ENCODE data around the gene CEACAM6. TPM values are rescaled to one million over a fixed set of nuclear protein-coding genes. Genes with fewer than 3 reads are reported as not detected.

CEACAM6 gene
- total RNA-seq, 2 experiments from 2014 or later, result not detected

DNA sequence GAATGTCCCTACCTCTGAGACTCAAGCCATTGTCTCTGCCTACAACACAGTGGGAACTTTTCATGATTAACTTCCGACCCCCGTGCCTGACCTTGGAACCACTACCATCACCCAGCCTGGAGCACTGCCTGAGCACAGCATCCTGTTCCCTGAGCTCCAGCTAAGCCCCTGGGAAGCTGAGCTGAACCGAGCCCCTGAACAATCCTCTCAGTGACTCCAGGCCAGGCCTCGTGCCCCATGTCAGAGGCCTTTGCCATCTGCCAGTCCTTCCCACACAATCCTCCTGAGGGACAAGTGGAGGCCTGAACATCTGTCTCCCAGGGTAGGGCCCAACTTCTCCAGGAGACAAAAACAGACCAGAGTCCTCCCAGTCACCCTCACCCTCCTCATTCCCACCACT is 58.6 kb downstream of the CEACAM6 start:
- POLR2A ChIA-PET, result no interaction called here

DNA sequence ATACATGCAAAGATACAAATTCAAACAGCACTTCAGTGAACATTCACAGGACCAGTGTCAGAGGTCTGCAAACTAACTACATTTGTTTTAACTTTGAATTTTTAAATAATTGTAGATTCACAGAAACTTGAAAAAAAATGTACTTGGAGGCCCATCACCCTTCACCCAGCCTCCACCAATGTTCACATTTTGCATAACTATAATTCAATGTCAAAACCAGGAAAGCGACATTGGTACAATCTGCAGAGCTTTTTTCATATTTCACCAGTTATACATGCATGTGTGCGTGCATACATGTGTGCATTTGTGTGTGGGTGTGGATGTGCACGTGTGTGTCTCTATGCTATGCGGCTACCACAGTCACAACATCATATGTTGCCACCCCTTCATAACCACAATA is 60.0 kb downstream of the CEACAM6 start:
- no peaks in the 10 kb centered on the region for H3K9me3 ChIP-seq (ENCODE audit: control insufficient read depth in 1 of 2, insufficient read depth in 1 of 2, low read length in 2 of 2)
- H3K9me3 Mint-ChIP-seq, result no peaks in the 10 kb centered on the region
- H3K4me1 ChIP-seq (ENCODE audit: insufficient read depth, low read length), result peaks cover 10% of the 10 kb centered on the region
- peaks cover 0 to 4% of the 10 kb centered on the region in 2 experiments for H3K27me3 ChIP-seq (ENCODE audit: control insufficient read depth in 1 of 2, insufficient read depth in 2 of 2, low read length in 2 of 2)
- intact Hi-C loops (cut with DNase I, micrococcal nuclease), result no loop called here
- TF ChIP-seq, protein P1, sequence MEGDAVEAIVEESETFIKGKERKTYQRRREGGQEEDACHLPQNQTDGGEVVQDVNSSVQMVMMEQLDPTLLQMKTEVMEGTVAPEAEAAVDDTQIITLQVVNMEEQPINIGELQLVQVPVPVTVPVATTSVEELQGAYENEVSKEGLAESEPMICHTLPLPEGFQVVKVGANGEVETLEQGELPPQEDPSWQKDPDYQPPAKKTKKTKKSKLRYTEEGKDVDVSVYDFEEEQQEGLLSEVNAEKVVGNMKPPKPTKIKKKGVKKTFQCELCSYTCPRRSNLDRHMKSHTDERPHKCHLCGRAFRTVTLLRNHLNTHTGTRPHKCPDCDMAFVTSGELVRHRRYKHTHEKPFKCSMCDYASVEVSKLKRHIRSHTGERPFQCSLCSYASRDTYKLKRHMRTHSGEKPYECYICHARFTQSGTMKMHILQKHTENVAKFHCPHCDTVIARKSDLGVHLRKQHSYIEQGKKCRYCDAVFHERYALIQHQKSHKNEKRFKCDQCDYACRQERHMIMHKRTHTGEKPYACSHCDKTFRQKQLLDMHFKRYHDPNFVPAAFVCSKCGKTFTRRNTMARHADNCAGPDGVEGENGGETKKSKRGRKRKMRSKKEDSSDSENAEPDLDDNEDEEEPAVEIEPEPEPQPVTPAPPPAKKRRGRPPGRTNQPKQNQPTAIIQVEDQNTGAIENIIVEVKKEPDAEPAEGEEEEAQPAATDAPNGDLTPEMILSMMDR (IDR thresholded peaks at IDR 0.05), result no peak
- ATAC-seq (ENCODE audit: poor library complexity), result no peak
- no peak overlapping the region for H3K27ac ChIP-seq (ENCODE audit: low read depth in 1 of 2, low read length in 2 of 2)
- CTCF ChIA-PET, result no interaction called here
- no peak for DNase-seq
- POLR2A ChIA-PET, result no interaction called here
- H3K4me3 Mint-ChIP-seq, result no peak overlapping the region
- no peaks in the 10 kb centered on the region for H3K36me3 ChIP-seq (ENCODE audit: insufficient read depth, low read length)
- H3K27ac Mint-ChIP-seq, result no peak overlapping the region
- H3K36me3 Mint-ChIP-seq (ENCODE audit: low read depth), result no peaks in the 10 kb centered on the region
- no peak overlapping the region for H3K4me3 ChIP-seq (ENCODE audit: low read length)
- H3K27me3 Mint-ChIP-seq, result peaks cover 5% of the 10 kb centered on the region
- peaks cover 12% of the 10 kb centered on the region for H3K4me1 Mint-ChIP-seq (ENCODE audit: low read depth)

More for the DNA sequence above, 58.6 kb downstream of the CEACAM6 start:
- no peaks in the 10 kb centered on the region for H3K36me3 ChIP-seq (ENCODE audit: insufficient read depth, low read length)
- H3K4me3 ChIP-seq (ENCODE audit: low read length), result no peak overlapping the region
- Mint-ChIP-seq H3K9me3 (no peaks in the 10 kb centered on the region), H3K4me3 (no peak overlapping the region), H3K4me1 (ENCODE audit: low read depth) (peaks cover 12% of the 10 kb centered on the region), H3K27me3 (peaks cover 5% of the 10 kb centered on the region), H3K36me3 (ENCODE audit: low read depth) (no peaks in the 10 kb centered on the region), H3K27ac (no peak overlapping the region)
- TF ChIP-seq, protein P1 (IDR thresholded peaks at IDR 0.05), result no peak
- no peak for DNase-seq
- H3K9me3 ChIP-seq (ENCODE audit: control insufficient read depth in 1 of 2, insufficient read depth in 1 of 2, low read length in 2 of 2), result no peaks in the 10 kb centered on the region
- intact Hi-C loops (cut with DNase I, micrococcal nuclease), result no loop called here
- CTCF ChIA-PET, result no interaction called here
- H3K27ac ChIP-seq (ENCODE audit: low read depth in 1 of 2, low read length in 2 of 2), result no peak overlapping the region
- ATAC-seq (ENCODE audit: poor library complexity), result no peak
- H3K4me1 ChIP-seq (ENCODE audit: insufficient read depth, low read length), result peaks cover 12% of the 10 kb centered on the region
- peaks cover under 1 to 16% of the 10 kb centered on the region in 2 experiments for H3K27me3 ChIP-seq (ENCODE audit: control insufficient read depth in 1 of 2, insufficient read depth in 2 of 2, low read length in 2 of 2)

DNA sequence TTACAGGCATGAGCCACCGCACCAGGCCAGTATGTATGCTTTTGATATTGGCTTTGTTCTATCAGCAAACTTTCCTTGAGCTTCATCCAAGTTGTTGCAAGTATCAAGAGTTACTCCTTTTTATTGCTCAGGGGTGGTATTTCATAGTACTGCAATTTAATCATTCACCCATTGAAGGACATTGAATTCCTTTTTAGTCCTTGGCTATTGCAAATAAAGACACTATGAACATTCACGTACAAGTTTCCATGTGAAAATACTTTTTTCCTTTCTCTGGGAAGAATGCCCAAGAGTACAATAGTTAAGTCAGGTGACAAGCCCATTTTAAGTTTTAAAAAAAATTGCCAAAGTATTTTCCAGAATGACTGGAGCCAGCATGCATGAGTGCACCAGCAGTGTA is 61.4 kb downstream of the CEACAM6 start:
- DNase-seq, result no peak
- Histone ChIP-seq H3K4me3 (ENCODE audit: low read length) (no peak overlapping the region), H3K27ac (ENCODE audit: low read depth in 1 of 2, low read length in 2 of 2) (no peak overlapping the region), H3K9me3 (ENCODE audit: control insufficient read depth in 1 of 2, insufficient read depth in 1 of 2, low read length in 2 of 2) (no peaks in the 10 kb centered on the region), H3K4me1 (ENCODE audit: insufficient read depth, low read length) (peaks cover 4% of the 10 kb centered on the region), H3K36me3 (ENCODE audit: insufficient read depth, low read length) (no peaks in the 10 kb centered on the region), H3K27me3 (ENCODE audit: control insufficient read depth in 1 of 2, insufficient read depth in 2 of 2, low read length in 2 of 2) (no peaks in the 10 kb centered on the region)
- Mint-ChIP-seq H3K9me3 (no peaks in the 10 kb centered on the region), H3K4me1 (ENCODE audit: low read depth) (peaks cover 12% of the 10 kb centered on the region), H3K27ac (no peak overlapping the region), H3K27me3 (peaks cover 15% of the 10 kb centered on the region), H3K4me3 (no peak overlapping the region), H3K36me3 (ENCODE audit: low read depth) (no peaks in the 10 kb centered on the region)
- ATAC-seq (ENCODE audit: poor library complexity), result no peak
- ChIA-PET POLR2A (no interaction called here), CTCF (no interaction called here)
- intact Hi-C loops (cut with DNase I, micrococcal nuclease), result no loop called here
- TF ChIP-seq, protein P1 (IDR thresholded peaks at IDR 0.05), result no peak

Data from CD4-positive, alpha-beta T cell (primary cell).